ENCODE data around the gene CRLF1.

Gene CRLF1

DNA sequence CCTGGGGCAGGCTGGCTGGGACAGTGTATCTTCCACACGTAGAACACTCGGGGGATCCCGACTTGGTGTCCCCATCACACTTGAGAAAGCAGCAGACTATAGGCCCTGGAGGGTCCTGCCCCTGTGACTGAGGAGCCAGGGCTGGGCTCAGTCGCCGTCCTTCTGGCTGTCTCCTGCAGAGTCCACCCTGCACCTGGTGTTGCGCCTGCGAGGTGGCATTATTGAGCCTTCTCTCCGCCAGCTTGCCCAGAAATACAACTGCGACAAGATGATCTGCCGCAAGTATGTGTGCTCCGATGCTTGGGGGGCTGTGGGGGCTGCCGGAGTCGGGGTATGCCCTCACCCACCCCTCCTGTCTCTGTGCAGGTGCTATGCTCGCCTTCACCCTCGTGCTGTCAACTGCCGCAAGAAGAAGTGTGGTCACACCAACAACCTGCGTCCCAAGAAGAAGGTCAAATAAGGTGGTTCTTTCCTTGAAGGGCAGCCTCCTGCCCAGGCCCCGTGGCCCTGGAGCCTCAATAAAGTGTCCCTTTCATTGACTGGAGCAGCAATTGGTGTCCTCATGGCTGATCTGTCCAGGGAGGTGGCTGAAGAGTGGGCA, 31.8 kb downstream of the CRLF1 start:
- TF ChIP-seq, protein P1, sequence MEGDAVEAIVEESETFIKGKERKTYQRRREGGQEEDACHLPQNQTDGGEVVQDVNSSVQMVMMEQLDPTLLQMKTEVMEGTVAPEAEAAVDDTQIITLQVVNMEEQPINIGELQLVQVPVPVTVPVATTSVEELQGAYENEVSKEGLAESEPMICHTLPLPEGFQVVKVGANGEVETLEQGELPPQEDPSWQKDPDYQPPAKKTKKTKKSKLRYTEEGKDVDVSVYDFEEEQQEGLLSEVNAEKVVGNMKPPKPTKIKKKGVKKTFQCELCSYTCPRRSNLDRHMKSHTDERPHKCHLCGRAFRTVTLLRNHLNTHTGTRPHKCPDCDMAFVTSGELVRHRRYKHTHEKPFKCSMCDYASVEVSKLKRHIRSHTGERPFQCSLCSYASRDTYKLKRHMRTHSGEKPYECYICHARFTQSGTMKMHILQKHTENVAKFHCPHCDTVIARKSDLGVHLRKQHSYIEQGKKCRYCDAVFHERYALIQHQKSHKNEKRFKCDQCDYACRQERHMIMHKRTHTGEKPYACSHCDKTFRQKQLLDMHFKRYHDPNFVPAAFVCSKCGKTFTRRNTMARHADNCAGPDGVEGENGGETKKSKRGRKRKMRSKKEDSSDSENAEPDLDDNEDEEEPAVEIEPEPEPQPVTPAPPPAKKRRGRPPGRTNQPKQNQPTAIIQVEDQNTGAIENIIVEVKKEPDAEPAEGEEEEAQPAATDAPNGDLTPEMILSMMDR (IDR thresholded peaks at IDR 0.05; ENCODE audit: low read depth, low read length) = no peak
- H3K4me3 ChIP-seq (ENCODE audit: low read depth, low read length) = no peak overlapping the region

DNA sequence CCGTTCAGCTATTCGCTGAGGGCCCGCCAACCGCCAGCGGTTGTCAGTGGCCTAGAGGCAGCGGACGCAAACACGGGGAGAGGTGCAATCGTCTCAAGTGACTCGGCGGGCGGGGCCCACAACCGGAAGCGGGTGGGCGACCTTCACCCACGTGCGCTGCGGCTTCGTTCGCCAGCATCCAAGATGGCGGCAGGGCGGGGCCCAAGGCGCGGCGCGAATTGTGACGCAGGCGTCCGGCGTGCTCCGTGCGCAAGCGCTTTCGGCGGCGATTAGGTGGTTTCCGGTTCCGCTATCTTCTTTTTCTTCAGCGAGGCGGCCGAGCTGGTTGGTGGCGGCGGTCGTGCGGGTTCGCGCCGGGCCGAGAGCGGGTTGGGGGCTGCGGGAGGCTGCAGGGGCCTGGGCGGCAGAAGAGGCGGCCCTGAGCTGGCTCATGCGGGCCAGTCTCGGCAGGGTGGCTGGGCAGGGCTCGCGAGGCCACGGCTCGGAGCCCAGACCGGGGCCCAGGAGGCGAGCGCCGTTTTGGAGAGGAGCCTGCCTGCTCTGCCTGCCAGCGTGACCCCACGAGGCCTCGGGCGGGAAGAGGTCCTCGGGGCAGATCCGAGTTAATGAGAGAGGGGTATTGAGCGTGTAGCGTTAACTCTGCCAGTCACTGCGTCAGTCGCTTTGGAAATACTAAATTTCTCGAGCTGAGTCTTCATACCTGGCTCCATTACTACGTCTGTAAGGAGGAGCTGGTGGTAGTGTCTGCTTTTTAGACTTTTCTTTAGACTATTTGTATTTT, 34.8 kb downstream of the CRLF1 start, which contains the start of gene UBA52:
TSS of gene UBA52 (plus strand) at position 294 of the 781 bp plus-strand sequence. CDS start 1,444 bp downstream, outside the sequence.
- H3K4me3 ChIP-seq (ENCODE audit: low read depth, low read length) = peak within 1 kb of the TSS; percentile 98

DNA sequence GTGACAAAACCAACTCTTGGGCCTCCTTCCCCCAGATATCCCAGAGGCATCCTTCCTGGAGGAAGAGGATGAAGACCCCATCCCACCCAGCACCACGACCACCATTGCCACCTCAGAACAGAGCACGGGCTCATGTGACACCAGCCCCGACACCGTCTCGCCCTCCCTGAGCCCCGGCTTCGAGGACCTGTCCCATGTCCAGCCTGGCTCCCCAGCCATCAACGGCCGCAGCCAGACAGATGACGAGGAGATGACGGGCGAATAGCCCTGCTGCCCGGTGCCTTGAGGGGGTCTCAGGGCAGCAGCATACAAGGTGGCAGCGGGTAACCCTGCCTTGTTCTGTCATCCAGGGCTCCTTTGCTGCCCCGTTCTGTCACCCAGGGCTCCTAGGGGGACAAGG, 38.2 kb downstream of the CRLF1 start:
- TF ChIP-seq, protein P1 (IDR thresholded peaks at IDR 0.05; ENCODE audit: low read depth, low read length) = no peak
- H3K4me3 ChIP-seq (ENCODE audit: low read depth, low read length) = no peak overlapping the region

More for the DNA sequence above, 34.8 kb downstream of the CRLF1 start, which contains the start of gene UBA52:
- TF ChIP-seq, protein P1 (IDR thresholded peaks at IDR 0.05; ENCODE audit: low read depth, low read length) = no peak

DNA sequence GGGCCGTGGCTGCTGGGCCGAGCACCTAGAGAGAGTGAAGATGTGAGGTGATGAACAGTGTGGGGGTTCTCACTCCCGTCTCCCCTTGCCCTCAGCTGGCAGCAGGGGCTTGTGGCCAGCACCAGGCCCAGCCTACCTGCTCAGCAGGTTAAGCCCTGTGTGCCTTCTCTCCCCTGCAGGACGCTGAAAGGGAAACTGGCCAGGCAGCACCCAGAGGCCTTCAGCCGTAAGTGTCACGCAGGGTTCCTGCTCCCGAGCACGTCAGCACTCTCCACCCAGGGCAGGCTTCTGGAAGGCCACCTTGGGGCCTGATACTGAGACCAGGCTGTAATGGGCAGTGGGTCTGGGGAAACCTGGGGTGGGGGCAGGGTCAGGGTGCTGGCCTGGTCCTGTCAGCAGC, 39.6 kb downstream of the CRLF1 start:
- TF ChIP-seq, protein P1 (IDR thresholded peaks at IDR 0.05; ENCODE audit: low read depth, low read length) = no peak
- H3K4me3 ChIP-seq (ENCODE audit: low read depth, low read length) = no peak overlapping the region

DNA sequence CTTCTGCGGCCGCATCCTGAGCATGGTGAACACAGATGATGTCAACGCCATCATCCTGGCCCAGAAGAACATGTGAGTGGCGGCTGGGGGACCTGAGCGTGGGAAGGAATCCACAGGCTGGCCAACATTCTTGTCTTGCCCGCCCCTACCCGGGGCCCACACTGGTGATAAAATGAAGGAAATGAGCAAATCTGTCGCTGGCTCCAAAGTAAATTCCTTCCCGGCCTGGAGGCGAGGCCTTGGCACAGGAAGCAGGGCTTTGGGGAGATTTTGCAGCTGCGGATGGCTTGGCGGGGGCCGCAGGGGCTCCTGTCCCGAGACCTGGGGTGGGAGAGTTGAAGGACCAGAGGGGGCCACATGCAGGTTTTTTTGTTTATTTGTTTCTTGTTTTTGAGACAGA, 44.5 kb downstream of the CRLF1 start:
- H3K4me3 ChIP-seq (ENCODE audit: low read depth, low read length) = no peak overlapping the region
- TF ChIP-seq, protein P1 (IDR thresholded peaks at IDR 0.05; ENCODE audit: low read depth, low read length) = no peak

DNA sequence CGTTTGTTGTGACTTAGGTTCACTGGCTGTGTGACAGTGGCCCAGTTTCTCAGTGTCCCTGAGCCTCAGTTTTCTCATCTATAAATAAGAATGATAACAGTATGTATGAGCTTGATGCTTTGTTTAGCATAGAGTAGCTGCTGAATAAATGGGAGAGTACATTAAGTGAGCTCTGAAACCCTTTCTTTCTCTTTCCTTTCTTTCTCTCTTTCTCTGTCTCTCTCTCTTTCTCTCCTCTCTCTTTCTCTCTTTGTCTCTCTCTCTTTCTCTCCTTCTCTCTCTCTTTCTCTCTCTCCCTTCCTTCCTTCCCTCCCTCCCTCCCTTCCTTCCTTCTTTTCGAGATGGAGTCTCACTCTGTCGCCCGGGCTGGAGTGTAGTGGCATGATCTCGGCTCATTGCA, 46.9 kb downstream of the CRLF1 start:
- no peak overlapping the region for H3K4me3 ChIP-seq (ENCODE audit: low read depth, low read length)
- TF ChIP-seq, protein P1 (IDR thresholded peaks at IDR 0.05; ENCODE audit: low read depth, low read length) = no peak

DNA sequence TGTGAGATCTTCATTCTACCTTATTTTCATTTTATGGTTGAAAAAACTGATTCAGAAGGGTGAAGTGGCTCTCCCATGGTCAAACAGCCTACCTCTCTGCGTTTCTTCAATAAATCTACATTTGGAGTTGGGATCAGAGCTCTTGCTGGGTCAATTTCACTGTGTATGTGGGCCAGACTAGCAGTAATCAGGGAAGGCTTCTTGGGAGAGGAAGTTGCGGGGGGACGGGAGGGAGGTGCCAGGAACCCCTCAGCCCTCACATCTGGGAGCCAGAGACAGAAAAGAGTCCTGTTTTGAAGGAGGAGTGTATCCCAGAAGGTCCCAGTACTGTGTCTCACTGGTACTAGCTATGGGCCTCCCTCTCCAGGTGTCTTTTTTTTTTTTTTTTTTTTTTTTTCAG, 48.0 kb downstream of the CRLF1 start:
- H3K4me3 ChIP-seq (ENCODE audit: low read depth, low read length) = peak overlapping the region; percentile 99
- TF ChIP-seq, protein P1 (IDR thresholded peaks at IDR 0.05; ENCODE audit: low read depth, low read length) = no peak
